H9 (cell line): ENCODE data around the gene TBC1D5. TPM values are rescaled to one million over a fixed set of nuclear protein-coding genes. Genes with fewer than 3 reads are reported as not detected.

Source experiments
- DNase-seq: peaks from one replicate; pipeline ENCODE4 v3.0.0-alpha.2; 2017
- H2AFZ ChIP-seq: one replicate; pipeline ENCODE4 v1.6.1; 2013; ENCODE audit warnings: mild to moderate bottlenecking, low read length, control low read depth, moderate library complexity
- H2AK5ac ChIP-seq: 2 replicates; pipeline ENCODE4 v1.6.1; 2013; ENCODE audit warnings: low read length, control low read depth, mixed read lengths; ENCODE audit not compliant: insufficient read length
- H2BK120ac ChIP-seq: one replicate; pipeline ENCODE4 v1.6.1; 2013; ENCODE audit warnings: low read depth, mild to moderate bottlenecking, low read length, control low read depth, inconsistent platforms; ENCODE audit not compliant: poor library complexity, severe bottlenecking
- H2BK12ac ChIP-seq: 2 replicates; pipeline ENCODE4 v1.6.1; 2013; ENCODE audit warnings: low read length, control low read depth, mixed read lengths, low read depth; ENCODE audit not compliant: insufficient read length
- H2BK15ac ChIP-seq: 2 replicates; pipeline ENCODE4 v1.6.1; 2013; ENCODE audit warnings: low read depth, low read length, control low read depth
- H2BK20ac ChIP-seq: one replicate; pipeline ENCODE4 v1.6.1; 2013; ENCODE audit warnings: low read depth, mild to moderate bottlenecking, low read length, control low read depth, inconsistent platforms; ENCODE audit not compliant: poor library complexity, severe bottlenecking
- H2BK5ac ChIP-seq: 2 replicates; pipeline ENCODE4 v1.6.1; 2013; ENCODE audit warnings: low read length, control low read depth, mixed read lengths; ENCODE audit not compliant: insufficient read length
- H3K14ac ChIP-seq: 2 replicates; pipeline ENCODE4 v1.6.1; 2013; ENCODE audit warnings: low read length, control low read depth; ENCODE audit not compliant: insufficient read depth
- H3K18ac ChIP-seq: 2 replicates; pipeline ENCODE4 v1.6.1; 2013; ENCODE audit warnings: low read depth, mild to moderate bottlenecking, mixed read lengths, low read length, control low read depth; ENCODE audit not compliant: insufficient read length
- H3K23ac ChIP-seq: 2 replicates; pipeline ENCODE4 v1.6.1; 2013; ENCODE audit warnings: low read length, control low read depth, mixed read lengths, low read depth; ENCODE audit not compliant: insufficient read length
- H3K23me2 ChIP-seq: 2 replicates; pipeline ENCODE4 v1.6.1; 2013; ENCODE audit warnings: low read depth, mild to moderate bottlenecking, mixed read lengths, low read length, control low read depth; ENCODE audit not compliant: insufficient read length, poor library complexity, severe bottlenecking
- H3K27ac ChIP-seq: 2 replicates; pipeline ENCODE4 v1.5.1; 2013; ENCODE audit warnings: low read length, control low read depth, mixed read lengths, low read depth; ENCODE audit not compliant: insufficient read length
- H3K27me3 ChIP-seq: 2 replicates; pipeline ENCODE4 v1.6.1; 2013; ENCODE audit warnings: low read length, control low read depth, inconsistent platforms; ENCODE audit not compliant: insufficient read depth
- H3K4ac ChIP-seq: 2 replicates; pipeline ENCODE4 v1.6.1; 2013; ENCODE audit warnings: low read depth, mild to moderate bottlenecking, control low read depth, inconsistent platforms, low read length, moderate library complexity
- H3K4me1 ChIP-seq: 2 replicates; pipeline ENCODE4 v1.6.1; 2013; ENCODE audit warnings: low read length, control low read depth, inconsistent platforms; ENCODE audit not compliant: insufficient read depth
- H3K4me2 ChIP-seq: 2 replicates; pipeline ENCODE4 v1.6.1; 2013; ENCODE audit warnings: low read length, control low read depth, mixed read lengths; ENCODE audit not compliant: insufficient read length, insufficient read depth
- H3K56ac ChIP-seq: 2 replicates; pipeline ENCODE4 v1.6.1; 2013; ENCODE audit warnings: low read depth, mild to moderate bottlenecking, mixed read lengths, low read length, control low read depth; ENCODE audit not compliant: insufficient read length
- H3K79me1 ChIP-seq: 2 replicates; pipeline ENCODE4 v1.6.1; 2013; ENCODE audit warnings: low read depth, mild to moderate bottlenecking, moderate library complexity, low read length, control low read depth, inconsistent platforms; ENCODE audit not compliant: insufficient read depth, poor library complexity, severe bottlenecking
- H3K79me2 ChIP-seq: 2 replicates; pipeline ENCODE4 v1.6.1; 2013; ENCODE audit warnings: low read length, control low read depth, inconsistent platforms; ENCODE audit not compliant: insufficient read depth
- H3K9ac ChIP-seq: 2 replicates; pipeline ENCODE4 v1.6.1; 2013; ENCODE audit warnings: low read length, control low read depth, mixed read lengths; ENCODE audit not compliant: insufficient read length; ENCODE audit errors: extremely low read depth
- H3K9me3 ChIP-seq: one replicate; pipeline ENCODE4 v1.6.1; 2013; ENCODE audit warnings: low read depth, low read length, inconsistent platforms; ENCODE audit not compliant: control insufficient read depth
- H3T11ph ChIP-seq: one replicate; pipeline ENCODE4 v1.6.1; 2013; ENCODE audit warnings: mild to moderate bottlenecking, low read length, control low read depth, inconsistent platforms
- H4K20me1 ChIP-seq: one replicate; pipeline ENCODE4 v1.6.1; 2013; ENCODE audit not compliant: control insufficient read depth, insufficient read length, insufficient read depth
- H4K5ac ChIP-seq: 2 replicates; pipeline ENCODE4 v1.6.1; 2013; ENCODE audit warnings: low read depth, mild to moderate bottlenecking, mixed read lengths, low read length, control low read depth; ENCODE audit not compliant: insufficient read length
- H4K8ac ChIP-seq: replicated peaks from 2 replicates; pipeline ENCODE4 v1.6.1; 2013; ENCODE audit warnings: low read length, control low read depth, mixed read lengths, low read depth; ENCODE audit not compliant: insufficient read length
- H4K91ac ChIP-seq: 2 replicates; pipeline ENCODE4 v1.6.1; 2013; ENCODE audit warnings: low read depth, mild to moderate bottlenecking, moderate library complexity, mixed read lengths, low read length, control low read depth; ENCODE audit not compliant: insufficient read length
- H3K27ac Mint-ChIP-seq, 3 experiments: 2 replicates in 2 of 3; 3 replicates in 1 of 3; pipeline ENCODE4 v1.8.0; 2020 to 2021; ENCODE audit warnings: mixed read lengths in 3 of 3, mild to moderate bottlenecking in 1 of 3, moderate library complexity in 1 of 3
- H3K27me3 Mint-ChIP-seq: 2 replicates; pipeline ENCODE4 v1.8.0; 2021; ENCODE audit warnings: low read depth, mild to moderate bottlenecking, moderate library complexity, mixed read lengths
- H3K36me3 Mint-ChIP-seq, 3 experiments: 2 replicates in 2 of 3; 3 replicates in 1 of 3; pipeline ENCODE4 v1.8.0; 2020 to 2021; ENCODE audit warnings: low read depth in 3 of 3, mixed read lengths in 3 of 3; ENCODE audit not compliant: insufficient read depth in 1 of 3
- H3K4me1 Mint-ChIP-seq, 2 experiments: 2 replicates each; pipeline ENCODE4 v1.8.0; 2020; ENCODE audit warnings: mixed read lengths in 2 of 2
- H3K4me3 Mint-ChIP-seq, 2 experiments: 2 replicates in 1 of 2; 3 replicates in 1 of 2; pipeline ENCODE4 v1.8.0; 2020 to 2021; ENCODE audit warnings: mild to moderate bottlenecking in 2 of 2, mixed read lengths in 2 of 2, moderate library complexity in 1 of 2
- H3K9me3 Mint-ChIP-seq, 2 experiments: 2 replicates in 1 of 2; 3 replicates in 1 of 2; pipeline ENCODE4 v1.8.0; 2020; ENCODE audit warnings: mild to moderate bottlenecking in 2 of 2, mixed read lengths in 2 of 2, moderate library complexity in 1 of 2
- WGBS: extraction: QIAGEN DNeasy Blood & Tissue Kit; methylation state at CpG from one replicate; pipeline ENCODE4 v1.1.7; 2013; ENCODE audit warnings: missing lambda C conversion rate, low lambda C conversion rate, mixed read lengths; ENCODE audit not compliant: insufficient read length; ENCODE audit errors: extremely low coverage; 5-methylcytosine and 5-hydroxymethylcytosine counted together
- total RNA-seq: library from RNA; stranded (reverse); gene quantifications from 2 replicates; pipeline ENCODE4 v1.2.1, GENCODE V29; 2021
- TF ChIP-seq, protein P1 (sequence below): fragments of 200-600 bp; sonication (generic); conservative IDR thresholded peaks from 3 replicates; pipeline ENCODE4 v1.8.0; 2021; ENCODE audit warnings: antibody characterized with exemption, mild to moderate bottlenecking

TBC1D5 gene
- total RNA-seq, 1 experiment from 2014 or later = 25.0 TPM

DNA sequence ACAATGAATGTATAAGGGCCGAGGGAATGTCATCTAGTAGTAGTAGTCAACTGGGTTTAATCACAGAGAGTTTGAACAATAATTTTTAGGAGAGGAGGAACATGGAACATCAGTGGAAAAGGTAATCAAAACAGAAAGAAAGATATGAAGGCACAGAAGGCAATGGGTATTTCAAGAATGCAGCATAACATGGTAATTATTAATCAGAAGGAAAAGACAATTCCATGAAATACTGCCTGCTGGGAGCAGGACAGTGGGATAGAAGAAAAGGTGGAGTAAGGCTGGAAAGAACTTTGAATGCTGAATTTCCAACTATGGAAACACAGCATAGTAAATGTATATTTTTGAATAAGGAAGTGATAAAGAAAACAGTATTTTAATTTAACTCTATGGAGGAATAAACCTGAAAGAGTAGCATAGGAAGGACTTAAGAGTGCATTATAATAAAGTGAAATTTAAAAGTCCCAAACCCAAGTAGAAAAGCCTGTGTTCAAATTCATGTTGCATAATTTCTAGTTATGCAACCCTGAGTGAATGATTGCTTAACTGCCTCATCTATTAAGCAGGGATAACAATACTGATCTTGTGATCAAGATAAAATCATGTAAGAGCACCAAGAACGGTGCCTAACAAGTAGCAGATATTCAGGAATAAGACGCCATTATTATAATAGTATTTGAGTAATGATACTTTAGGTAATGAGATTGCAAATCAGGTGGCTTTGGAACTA, 357.7 kb downstream of the TBC1D5 start:
- Histone ChIP-seq H2BK12ac (no peak overlapping the region), H2BK120ac (no peak overlapping the region), H3K14ac (no peak overlapping the region), H2BK15ac (no peak overlapping the region), H3K18ac (no peak overlapping the region), H4K8ac (no peak overlapping the region), H3K27me3 (no peaks in the 10 kb centered on the region), H4K5ac (no peak overlapping the region), H3K4me1 (no peaks in the 10 kb centered on the region), H3K27ac (no peak overlapping the region), H2BK5ac (no peak overlapping the region), H3K9me3 (no peaks in the 10 kb centered on the region), H4K20me1 (no peaks in the 10 kb centered on the region), H3T11ph (no peak overlapping the region), H3K79me2 (no peaks in the 10 kb centered on the region), H3K4me2 (no peak overlapping the region), H3K4ac (no peak overlapping the region), H2AK5ac (no peak overlapping the region), H3K9ac (no peak overlapping the region), H3K56ac (no peak overlapping the region), H3K23ac (no peak overlapping the region), H2AFZ (no peak overlapping the region), H3K23me2 (no peaks in the 10 kb centered on the region), H2BK20ac (no peak overlapping the region), H4K91ac (no peak overlapping the region), H3K79me1 (no peaks in the 10 kb centered on the region)
- Mint-ChIP-seq H3K4me3 (no peak overlapping the region), H3K27ac (peak overlapping the region in 1 of 3 experiments; percentile 3; a peak in 3 of 7 replicates), H3K27me3 (no peaks in the 10 kb centered on the region), H3K36me3 (no peaks in the 10 kb centered on the region), H3K9me3 (no peaks in the 10 kb centered on the region), H3K4me1 (peaks cover 3 to 10% of the 10 kb centered on the region in 2 experiments)
- TF ChIP-seq, protein P1, sequence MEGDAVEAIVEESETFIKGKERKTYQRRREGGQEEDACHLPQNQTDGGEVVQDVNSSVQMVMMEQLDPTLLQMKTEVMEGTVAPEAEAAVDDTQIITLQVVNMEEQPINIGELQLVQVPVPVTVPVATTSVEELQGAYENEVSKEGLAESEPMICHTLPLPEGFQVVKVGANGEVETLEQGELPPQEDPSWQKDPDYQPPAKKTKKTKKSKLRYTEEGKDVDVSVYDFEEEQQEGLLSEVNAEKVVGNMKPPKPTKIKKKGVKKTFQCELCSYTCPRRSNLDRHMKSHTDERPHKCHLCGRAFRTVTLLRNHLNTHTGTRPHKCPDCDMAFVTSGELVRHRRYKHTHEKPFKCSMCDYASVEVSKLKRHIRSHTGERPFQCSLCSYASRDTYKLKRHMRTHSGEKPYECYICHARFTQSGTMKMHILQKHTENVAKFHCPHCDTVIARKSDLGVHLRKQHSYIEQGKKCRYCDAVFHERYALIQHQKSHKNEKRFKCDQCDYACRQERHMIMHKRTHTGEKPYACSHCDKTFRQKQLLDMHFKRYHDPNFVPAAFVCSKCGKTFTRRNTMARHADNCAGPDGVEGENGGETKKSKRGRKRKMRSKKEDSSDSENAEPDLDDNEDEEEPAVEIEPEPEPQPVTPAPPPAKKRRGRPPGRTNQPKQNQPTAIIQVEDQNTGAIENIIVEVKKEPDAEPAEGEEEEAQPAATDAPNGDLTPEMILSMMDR = no peak
- WGBS = no CpG with 5 or more reads among the region's 3 CpGs
- DNase-seq = no peak
